ENCODE data around the gene MTREX. TPM values are rescaled to one million over a fixed set of nuclear protein-coding genes. Genes with fewer than 3 reads are reported as not detected.
A peak's percentile ranks its signal among the peaks of the same experiment; 100 is the strongest.

Gene MTREX
- total and polyA plus RNA-seq, 7 experiments from 2014 or later: 29.6 to 83.7 (median 64.1) TPM

GRCh38 chr5:55343609-55344008 lies 35.8 kb downstream of the MTREX start:
- Mint-ChIP-seq H3K36me3 (peaks cover 12 to 45% (median 20%) of the 10 kb centered on the region in 5 donors), H3K4me3 (no peak overlapping the region), H3K27ac (peak overlapping the region in 2 of 9 donors; percentile 3 to 12), H3K9me3 (no peaks in the 10 kb centered on the region), H3K4me1 (peaks cover 2 to 18% (median 11%) of the 10 kb centered on the region in 7 donors), H3K27me3 (no peaks in the 10 kb centered on the region)
- no peak overlapping the region for H3K27ac ChIP-seq (ENCODE audit: low read depth, low read length)
- peaks cover 10 to 60% (median 15%) of the 10 kb centered on the region in 3 experiments for H3K36me3 ChIP-seq (ENCODE audit: control insufficient read depth in 2 of 3, insufficient read depth in 3 of 3, low read length in 3 of 3)
- ATAC-seq: no peak
- no peaks in the 10 kb centered on the region for H3K27me3 ChIP-seq (ENCODE audit: control insufficient read depth in 2 of 2, insufficient read depth in 2 of 2, low read length in 2 of 2)
- ChIA-PET POLR2A (interaction anchor here (2.2 kb wide), 1 partner anchor 36 kb away, joined by 8 read pairs; the partner anchor contains the start of genes DHX29 and MTREX), CTCF (interaction anchor here (1.4 to 2.9 kb wide), 2 partner anchors 348 to 351 kb away, joined by 3 to 15 read pairs; no protein-coding TSS in a partner anchor)
- intact Hi-C loops (cut with micrococcal nuclease): loop anchor here (1.0 to 10.0 kb wide), 4 partner anchors 171 to 861 kb away; no protein-coding TSS in a partner anchor
- DNase-seq: no peak
- no peaks in the 10 kb centered on the region for H3K9me3 ChIP-seq (ENCODE audit: control insufficient read depth in 2 of 3, low read length in 3 of 3)
- no peaks in the 10 kb centered on the region for H3K4me1 ChIP-seq (ENCODE audit: control insufficient read depth in 2 of 2, insufficient read depth in 2 of 2, low read length in 2 of 2)
- H3K4me3 ChIP-seq (ENCODE audit: low read length): no peak overlapping the region

- no peak overlapping the region for H3K4me3 ChIP-seq (ENCODE audit: low read length)
- intact Hi-C loops (cut with micrococcal nuclease): loop anchor here (1.0 to 10.0 kb wide), 4 partner anchors 172 to 860 kb away; no protein-coding TSS in a partner anchor
- Mint-ChIP-seq H3K9me3 (no peaks in the 10 kb centered on the region), H3K4me1 (peaks cover 2 to 11% (median 3%) of the 10 kb centered on the region in 7 donors), H3K27ac (no peak overlapping the region), H3K36me3 (peaks cover 12 to 50% (median 21%) of the 10 kb centered on the region in 5 donors), H3K4me3 (no peak overlapping the region), H3K27me3 (no peaks in the 10 kb centered on the region)
- no peaks in the 10 kb centered on the region for H3K27me3 ChIP-seq (ENCODE audit: control insufficient read depth in 2 of 2, insufficient read depth in 2 of 2, low read length in 2 of 2)
- H3K9me3 ChIP-seq (ENCODE audit: control insufficient read depth in 2 of 3, low read length in 3 of 3): no peaks in the 10 kb centered on the region
- ChIA-PET POLR2A (no interaction called here), CTCF (interaction anchor here (1.1 kb wide), 1 partner anchor 348 kb away, joined by 3 read pairs; no protein-coding TSS in a partner anchor)
- peak; percentile 79 for ATAC-seq
- peak; percentile 18 to 60 (median 47) for DNase-seq
- no peak overlapping the region for H3K27ac ChIP-seq (ENCODE audit: low read depth, low read length)
- H3K36me3 ChIP-seq (ENCODE audit: control insufficient read depth in 2 of 3, insufficient read depth in 3 of 3, low read length in 3 of 3): peaks cover 17 to 65% (median 20%) of the 10 kb centered on the region in 3 experiments
- no peaks in the 10 kb centered on the region for H3K4me1 ChIP-seq (ENCODE audit: control insufficient read depth in 2 of 2, insufficient read depth in 2 of 2, low read length in 2 of 2)
These were observed 36.7 kb downstream of the MTREX start for GRCh38 chr5:55344392-55344992.

- no peak overlapping the region for H3K27ac Mint-ChIP-seq
- H3K36me3 Mint-ChIP-seq: peaks cover 12 to 58% (median 25%) of the 10 kb centered on the region in 5 donors
- ATAC-seq (no peak), DNase-seq (no peak)
- H3K9me3 ChIP-seq (ENCODE audit: control insufficient read depth in 2 of 3, low read length in 3 of 3): no peaks in the 10 kb centered on the region
- no peak overlapping the region for H3K4me3 ChIP-seq (ENCODE audit: low read length)
- H3K27ac ChIP-seq (ENCODE audit: low read depth, low read length): no peak overlapping the region
- ChIA-PET CTCF (interaction anchor here (0.7 to 1.1 kb wide), 2 partner anchors 52 to 347 kb away, joined by 3 read pairs; no protein-coding TSS in a partner anchor), POLR2A (no interaction called here)
- no peak overlapping the region for H3K4me3 Mint-ChIP-seq
- H3K27me3 ChIP-seq (ENCODE audit: control insufficient read depth in 2 of 2, insufficient read depth in 2 of 2, low read length in 2 of 2): no peaks in the 10 kb centered on the region
- intact Hi-C loops (cut with micrococcal nuclease): loop anchor here in 1 of 2 donors (10.0 kb wide), 1 partner anchor 859 kb away; no protein-coding TSS in a partner anchor
- H3K9me3 Mint-ChIP-seq: no peaks in the 10 kb centered on the region
- H3K4me1 Mint-ChIP-seq: peaks cover 2 to 11% (median 3%) of the 10 kb centered on the region in 7 donors
- no peaks in the 10 kb centered on the region for H3K4me1 ChIP-seq (ENCODE audit: control insufficient read depth in 2 of 2, insufficient read depth in 2 of 2, low read length in 2 of 2)
- H3K36me3 ChIP-seq (ENCODE audit: control insufficient read depth in 2 of 3, insufficient read depth in 3 of 3, low read length in 3 of 3): peaks cover 20 to 73% (median 23%) of the 10 kb centered on the region in 3 experiments
- H3K27me3 Mint-ChIP-seq: no peaks in the 10 kb centered on the region
These were observed 37.5 kb downstream of the MTREX start for GRCh38 chr5:55345327-55345726.

DNA sequence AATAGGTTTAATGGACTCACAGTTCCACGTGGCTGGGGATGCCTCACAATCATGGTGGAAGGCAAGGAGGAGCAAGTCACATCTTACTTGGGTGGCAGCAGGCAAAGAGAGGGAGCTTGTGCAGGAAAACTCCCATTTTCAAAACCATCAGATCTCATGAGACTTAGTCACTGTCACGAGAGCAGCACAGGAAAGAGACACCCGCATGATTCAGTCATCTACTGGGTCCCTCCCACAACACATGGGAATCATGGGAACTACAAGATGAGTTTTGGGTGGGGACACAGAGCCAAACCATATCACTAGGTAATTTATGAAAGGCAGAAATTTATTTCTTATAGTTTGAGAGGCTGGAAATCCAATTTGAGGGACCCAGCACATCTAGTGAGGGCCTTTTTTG lies 40.0 kb downstream of the MTREX start:
- Mint-ChIP-seq H3K27me3 (no peaks in the 10 kb centered on the region), H3K4me3 (no peak overlapping the region), H3K36me3 (peaks cover 12 to 72% (median 34%) of the 10 kb centered on the region in 5 donors), H3K9me3 (no peaks in the 10 kb centered on the region), H3K4me1 (peaks cover 2 to 11% (median 3%) of the 10 kb centered on the region in 7 donors), H3K27ac (peak overlapping the region in 1 of 9 donors; percentile 43)
- intact Hi-C loops (cut with micrococcal nuclease): loop anchor here in 1 of 2 donors (10.0 kb wide), 1 partner anchor 857 kb away; no protein-coding TSS in a partner anchor
- ChIA-PET CTCF (no interaction called here), POLR2A (no interaction called here)
- Histone ChIP-seq H3K4me3 (ENCODE audit: low read length) (no peak overlapping the region), H3K36me3 (ENCODE audit: control insufficient read depth in 2 of 3, insufficient read depth in 3 of 3, low read length in 3 of 3) (peaks cover 20 to 64% (median 23%) of the 10 kb centered on the region in 3 experiments), H3K27me3 (ENCODE audit: control insufficient read depth in 2 of 2, insufficient read depth in 2 of 2, low read length in 2 of 2) (no peaks in the 10 kb centered on the region), H3K4me1 (ENCODE audit: control insufficient read depth in 2 of 2, insufficient read depth in 2 of 2, low read length in 2 of 2) (no peaks in the 10 kb centered on the region), H3K9me3 (ENCODE audit: control insufficient read depth in 2 of 3, low read length in 3 of 3) (no peaks in the 10 kb centered on the region), H3K27ac (ENCODE audit: low read depth, low read length) (no peak overlapping the region)
- no peak for ATAC-seq
- DNase-seq: no peak

GRCh38 chr5:55350754-55351153 lies 43.0 kb downstream of the MTREX start:
- ATAC-seq (no peak), DNase-seq (no peak)
- Mint-ChIP-seq H3K27ac (no peak overlapping the region), H3K4me1 (peaks cover 0 to 7% (median 0%) of the 10 kb centered on the region in 7 donors), H3K36me3 (peaks cover 18 to 68% (median 36%) of the 10 kb centered on the region in 5 donors), H3K9me3 (no peaks in the 10 kb centered on the region), H3K4me3 (no peak overlapping the region), H3K27me3 (no peaks in the 10 kb centered on the region)
- Histone ChIP-seq H3K4me1 (ENCODE audit: control insufficient read depth in 2 of 2, insufficient read depth in 2 of 2, low read length in 2 of 2) (no peaks in the 10 kb centered on the region), H3K36me3 (ENCODE audit: control insufficient read depth in 2 of 3, insufficient read depth in 3 of 3, low read length in 3 of 3) (peaks cover 23 to 73% (median 35%) of the 10 kb centered on the region in 3 experiments), H3K4me3 (ENCODE audit: low read length) (no peak overlapping the region), H3K27ac (ENCODE audit: low read depth, low read length) (no peak overlapping the region), H3K9me3 (ENCODE audit: control insufficient read depth in 2 of 3, low read length in 3 of 3) (no peaks in the 10 kb centered on the region), H3K27me3 (ENCODE audit: control insufficient read depth in 2 of 2, insufficient read depth in 2 of 2, low read length in 2 of 2) (no peaks in the 10 kb centered on the region)
- ChIA-PET POLR2A (no interaction called here), CTCF (no interaction called here)
- intact Hi-C loops (cut with micrococcal nuclease): no loop called here

- H3K4me3 Mint-ChIP-seq: no peak overlapping the region
- no peak overlapping the region for H3K4me3 ChIP-seq (ENCODE audit: low read length)
- POLR2A ChIA-PET: no interaction called here
- H3K27me3 ChIP-seq (ENCODE audit: control insufficient read depth in 2 of 2, insufficient read depth in 2 of 2, low read length in 2 of 2): no peaks in the 10 kb centered on the region
- ATAC-seq: no peak
- no peak for DNase-seq
- H3K9me3 ChIP-seq (ENCODE audit: control insufficient read depth in 2 of 3, low read length in 3 of 3): no peaks in the 10 kb centered on the region
- peaks cover 0 to 3% (median 0%) of the 10 kb centered on the region in 11 donors for H3K9me3 Mint-ChIP-seq
- H3K36me3 ChIP-seq (ENCODE audit: control insufficient read depth in 2 of 3, insufficient read depth in 3 of 3, low read length in 3 of 3): peaks cover 11 to 67% (median 15%) of the 10 kb centered on the region in 3 experiments
- H3K27ac ChIP-seq (ENCODE audit: low read depth, low read length): no peak overlapping the region
- no peaks in the 10 kb centered on the region for H3K4me1 Mint-ChIP-seq
- no peak overlapping the region for H3K27ac Mint-ChIP-seq
- intact Hi-C loops (cut with micrococcal nuclease): no loop called here
- CTCF ChIA-PET: interaction anchor here (0.5 kb wide), 1 partner anchor 452 kb away, joined by 3 read pairs; no protein-coding TSS in a partner anchor
- no peaks in the 10 kb centered on the region for H3K4me1 ChIP-seq (ENCODE audit: control insufficient read depth in 2 of 2, insufficient read depth in 2 of 2, low read length in 2 of 2)
- H3K27me3 Mint-ChIP-seq: no peaks in the 10 kb centered on the region
- peaks cover 15 to 72% (median 40%) of the 10 kb centered on the region in 5 donors for H3K36me3 Mint-ChIP-seq
These were observed 49.1 kb downstream of the MTREX start for GRCh38 chr5:55356896-55357295.

All from naive thymus-derived CD4-positive, alpha-beta T cell (primary cell).